Natural killer cell (primary cell): ENCODE data around the gene WFDC1. TPM values are rescaled to one million over a fixed set of nuclear protein-coding genes. Genes with fewer than 3 reads are reported as not detected.

Source experiments
- ATAC-seq, 3 donors: fragments of 150-1000 bp in 2 of 3; fragments of 200-7000 bp in 1 of 3; cut with Tn5 transposase; 1 replicate in 1 of 3; 2 replicates in 2 of 3; pipeline ENCODE4 v1.10.0; 2021; ENCODE audit warnings: mild to moderate bottlenecking in 2 of 3, moderate library complexity in 2 of 3
- DNase-seq, 2 donors: peaks; one replicate each; pipeline versions ENCODE4 v3.0.0 to v3.0.0-alpha.2; 2013 to 2021; ENCODE audit warnings: mixed read lengths in 1 of 2
- H3K27ac ChIP-seq: one replicate; pipeline ENCODE4 v1.5.1; 2013; ENCODE audit warnings: mild to moderate bottlenecking, low read length
- H3K27me3 ChIP-seq: one replicate; pipeline ENCODE4 v1.6.1; 2013; ENCODE audit warnings: low read length; ENCODE audit not compliant: control insufficient read depth, insufficient read depth
- H3K36me3 ChIP-seq: one replicate; pipeline ENCODE4 v1.6.1; 2013; ENCODE audit warnings: low read length; ENCODE audit not compliant: control insufficient read depth, insufficient read depth
- H3K4me1 ChIP-seq: one replicate; pipeline ENCODE4 v1.6.1; 2013; ENCODE audit warnings: low read length; ENCODE audit not compliant: control insufficient read depth, insufficient read depth
- H3K4me3 ChIP-seq: one replicate; pipeline ENCODE4 v1.5.1; 2013; ENCODE audit warnings: low read length
- H3K9me3 ChIP-seq: one replicate; pipeline ENCODE4 v1.6.1; 2013; ENCODE audit warnings: low read length; ENCODE audit not compliant: control insufficient read depth, insufficient read depth
- H3K27ac Mint-ChIP-seq, 2 donors: one replicate each; pipeline ENCODE4 v1.8.0; 2022; ENCODE audit warnings: mild to moderate bottlenecking in 2 of 2, mixed read lengths in 2 of 2, moderate library complexity in 1 of 2
- H3K27me3 Mint-ChIP-seq, 2 donors: one replicate each; pipeline ENCODE4 v1.8.0; 2022; ENCODE audit warnings: low read depth in 2 of 2, mixed read lengths in 2 of 2
- H3K36me3 Mint-ChIP-seq: one replicate; pipeline ENCODE4 v1.8.0; 2022; ENCODE audit warnings: mixed read lengths
- H3K4me1 Mint-ChIP-seq, 2 donors: one replicate each; pipeline ENCODE4 v1.8.0; 2022; ENCODE audit warnings: mixed read lengths in 2 of 2
- H3K4me3 Mint-ChIP-seq: one replicate; pipeline ENCODE4 v1.8.0; 2022; ENCODE audit warnings: mild to moderate bottlenecking, moderate library complexity, mixed read lengths
- H3K9me3 Mint-ChIP-seq, 2 donors: one replicate each; pipeline ENCODE4 v1.8.0; 2022; ENCODE audit warnings: mixed read lengths in 2 of 2
- WGBS: methylation state at CpG from one replicate; pipeline ENCODE4 v1.1.7; 2013; ENCODE audit warnings: missing lambda C conversion rate; ENCODE audit not compliant: insufficient coverage; 5-methylcytosine and 5-hydroxymethylcytosine counted together
- intact Hi-C: fragments of 100-400 bp; cut with micrococcal nuclease; formaldehyde crosslinking; loops from one replicate; pipeline ENCODE4 v1.14.2; 2022
- total RNA-seq, 4 donors: library from RNA; stranded (reverse); fragments of 120-200 nt in 1 of 4; gene quantifications; one replicate each; pipeline versions ENCODE4 v1.2.3 to v1.2.4, GENCODE V29; 2013 to 2022
- TF ChIP-seq, protein P1 (sequence below): fragments of 200-600 bp; IDR thresholded peaks from one replicate; pipeline ENCODE4 v1.8.0; 2022; ENCODE audit warnings: antibody characterized with exemption

WFDC1 gene
- total RNA-seq, 3 donors from 2014 or later (not counting 1 experiment from before 2014, with no cell fraction given), result not detected

DNA sequence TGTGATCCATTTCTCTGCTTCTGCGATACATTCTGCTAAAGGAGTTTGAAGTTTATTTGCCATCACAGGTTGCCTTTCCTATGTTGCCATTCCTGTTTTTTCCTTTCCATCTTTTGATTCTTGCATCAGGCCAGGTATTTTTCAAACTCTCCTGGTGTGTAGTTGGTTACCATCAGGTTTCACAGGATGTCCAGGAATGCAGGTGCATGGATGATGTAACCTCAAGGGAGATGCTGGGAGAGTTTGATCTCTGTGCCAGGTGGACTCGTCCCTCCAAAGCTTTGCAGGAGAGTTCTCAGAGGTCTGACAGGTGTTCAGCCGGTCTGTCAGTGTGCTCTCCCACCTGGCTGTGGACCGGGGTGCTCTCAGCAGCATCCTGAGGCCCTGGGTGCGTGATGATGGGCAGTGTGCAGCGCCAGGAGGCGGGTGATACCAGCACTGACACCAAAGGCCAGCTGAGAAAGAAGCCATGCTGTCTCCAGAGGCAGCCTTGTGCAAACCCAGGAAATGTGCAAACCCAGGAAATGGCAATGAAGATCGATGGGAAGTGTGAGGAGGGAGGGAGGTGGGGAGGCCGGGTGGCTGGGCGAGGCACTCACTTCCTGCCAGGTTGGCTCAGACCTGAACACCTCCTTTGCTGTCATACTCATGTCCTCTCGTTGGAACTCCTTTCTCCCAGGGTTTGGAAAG lies 75.4 kb downstream of the WFDC1 start:
- intact Hi-C loops, result no loop called here
- H3K4me1 Mint-ChIP-seq, result no peaks in the 10 kb centered on the region
- no peaks in the 10 kb centered on the region for H3K36me3 Mint-ChIP-seq
- no peaks in the 10 kb centered on the region for H3K9me3 Mint-ChIP-seq
- no peak overlapping the region for H3K4me3 ChIP-seq
- peaks cover 28 to 45% of the 10 kb centered on the region in 2 donors for H3K27me3 Mint-ChIP-seq
- no peaks in the 10 kb centered on the region for H3K4me1 ChIP-seq
- ATAC-seq (no peak), DNase-seq (no peak)
- 60% methylated on average over 11 of the region's 11 CpGs for WGBS
- peaks cover 8% of the 10 kb centered on the region for H3K27me3 ChIP-seq
- no peaks in the 10 kb centered on the region for H3K36me3 ChIP-seq
- TF ChIP-seq, protein P1, sequence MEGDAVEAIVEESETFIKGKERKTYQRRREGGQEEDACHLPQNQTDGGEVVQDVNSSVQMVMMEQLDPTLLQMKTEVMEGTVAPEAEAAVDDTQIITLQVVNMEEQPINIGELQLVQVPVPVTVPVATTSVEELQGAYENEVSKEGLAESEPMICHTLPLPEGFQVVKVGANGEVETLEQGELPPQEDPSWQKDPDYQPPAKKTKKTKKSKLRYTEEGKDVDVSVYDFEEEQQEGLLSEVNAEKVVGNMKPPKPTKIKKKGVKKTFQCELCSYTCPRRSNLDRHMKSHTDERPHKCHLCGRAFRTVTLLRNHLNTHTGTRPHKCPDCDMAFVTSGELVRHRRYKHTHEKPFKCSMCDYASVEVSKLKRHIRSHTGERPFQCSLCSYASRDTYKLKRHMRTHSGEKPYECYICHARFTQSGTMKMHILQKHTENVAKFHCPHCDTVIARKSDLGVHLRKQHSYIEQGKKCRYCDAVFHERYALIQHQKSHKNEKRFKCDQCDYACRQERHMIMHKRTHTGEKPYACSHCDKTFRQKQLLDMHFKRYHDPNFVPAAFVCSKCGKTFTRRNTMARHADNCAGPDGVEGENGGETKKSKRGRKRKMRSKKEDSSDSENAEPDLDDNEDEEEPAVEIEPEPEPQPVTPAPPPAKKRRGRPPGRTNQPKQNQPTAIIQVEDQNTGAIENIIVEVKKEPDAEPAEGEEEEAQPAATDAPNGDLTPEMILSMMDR, result no peak
- no peak overlapping the region for H3K27ac Mint-ChIP-seq
- no peaks in the 10 kb centered on the region for H3K9me3 ChIP-seq
- H3K4me3 Mint-ChIP-seq, result no peak overlapping the region
- no peak overlapping the region for H3K27ac ChIP-seq

DNA sequence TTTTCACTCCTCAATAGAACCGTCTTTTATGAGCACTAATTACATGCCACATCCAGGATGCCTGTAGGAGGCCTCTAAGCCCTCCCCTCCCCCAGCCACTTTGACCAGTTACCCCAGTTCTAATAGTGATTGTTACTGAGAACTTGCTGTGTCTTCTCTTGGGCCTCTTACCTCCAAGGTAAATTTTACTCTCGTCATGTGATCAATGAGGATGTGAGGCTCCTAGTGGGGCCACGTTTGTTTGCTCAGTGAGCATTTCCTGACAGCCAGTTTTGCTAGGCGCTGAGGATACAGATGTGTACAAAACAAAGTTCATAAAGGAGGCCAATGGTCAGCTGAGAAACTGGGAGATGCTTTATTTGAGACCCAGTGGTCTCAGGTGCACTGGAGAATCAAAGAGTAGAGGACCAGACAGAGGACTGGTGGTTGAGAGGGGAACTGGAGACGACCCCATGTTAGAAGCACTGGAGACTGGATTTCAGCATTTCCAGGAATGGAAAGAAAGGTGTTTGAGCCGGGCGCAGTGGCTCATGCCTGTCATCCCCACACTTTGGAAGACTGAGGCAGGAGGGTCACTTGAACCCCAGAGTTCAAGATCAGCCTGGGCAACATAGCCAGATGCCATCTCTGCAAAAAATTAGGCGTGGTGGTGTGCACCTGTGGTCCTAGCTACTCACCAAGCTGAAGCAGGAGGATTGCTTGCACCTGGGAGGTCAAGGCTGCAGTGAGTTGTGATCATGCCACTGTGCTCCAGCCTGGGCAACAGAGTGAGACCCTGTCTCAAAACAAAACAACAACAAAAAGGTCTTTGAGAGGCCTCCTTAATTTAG lies 76.3 kb downstream of the WFDC1 start:
- TF ChIP-seq, protein P1, result no peak
- no peak overlapping the region for H3K4me3 ChIP-seq
- Mint-ChIP-seq H3K9me3 (no peaks in the 10 kb centered on the region), H3K36me3 (no peaks in the 10 kb centered on the region), H3K27me3 (peaks cover 36 to 52% of the 10 kb centered on the region in 2 donors), H3K27ac (no peak overlapping the region), H3K4me1 (no peaks in the 10 kb centered on the region), H3K4me3 (no peak overlapping the region)
- H3K4me1 ChIP-seq, result no peaks in the 10 kb centered on the region
- peaks cover 8% of the 10 kb centered on the region for H3K27me3 ChIP-seq
- no peak overlapping the region for H3K27ac ChIP-seq
- intact Hi-C loops, result no loop called here
- no peaks in the 10 kb centered on the region for H3K9me3 ChIP-seq
- no peak for DNase-seq
- no peaks in the 10 kb centered on the region for H3K36me3 ChIP-seq
- ATAC-seq, result no peak
- WGBS, result 71% methylated on average over 7 of the region's 8 CpGs

DNA sequence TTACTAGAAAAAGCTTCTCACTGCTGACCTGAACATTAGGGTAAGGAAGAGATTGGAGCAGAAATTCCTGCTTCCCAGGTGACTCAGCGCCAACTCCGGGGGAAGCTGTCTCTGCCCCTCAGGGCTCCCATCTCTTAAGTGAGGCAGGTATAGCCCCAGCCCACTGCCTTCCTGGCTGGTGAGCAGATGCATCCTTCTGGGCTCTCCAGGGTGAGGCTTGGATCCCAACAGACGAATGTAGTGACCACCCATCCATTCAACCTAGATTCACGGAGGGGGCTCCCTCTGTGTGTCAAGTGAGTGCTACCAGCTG lies 76.8 kb downstream of the WFDC1 start:
- WGBS, result 89% methylated on average over 4 of the region's 4 CpGs
- Mint-ChIP-seq H3K27me3 (peaks cover 35 to 51% of the 10 kb centered on the region in 2 donors), H3K4me3 (no peak overlapping the region), H3K36me3 (no peaks in the 10 kb centered on the region), H3K27ac (no peak overlapping the region), H3K4me1 (no peaks in the 10 kb centered on the region), H3K9me3 (no peaks in the 10 kb centered on the region)
- H3K27ac ChIP-seq, result no peak overlapping the region
- H3K4me1 ChIP-seq, result no peaks in the 10 kb centered on the region
- TF ChIP-seq, protein P1, result no peak
- no peaks in the 10 kb centered on the region for H3K36me3 ChIP-seq
- ATAC-seq, result no peak
- DNase-seq, result no peak
- H3K27me3 ChIP-seq, result peaks cover 8% of the 10 kb centered on the region
- no peak overlapping the region for H3K4me3 ChIP-seq
- intact Hi-C loops, result no loop called here
- no peaks in the 10 kb centered on the region for H3K9me3 ChIP-seq
